NB4 (cell line): ENCODE measurements around the gene RABGAP1.

Source experiments
- CTCF ChIP-seq: IDR thresholded peaks from one replicate; pipeline ENCODE4 v1.5.1; 2012; ENCODE audit warnings: low read depth, low read length
- MAX ChIP-seq: IDR thresholded peaks from 2 replicates; pipeline ENCODE4 v1.6.1; 2011; ENCODE audit warnings: low read depth, low read length
- MYC ChIP-seq: IDR thresholded peaks from 2 replicates; pipeline ENCODE4 v1.6.1; 2011; ENCODE audit warnings: low read depth, low read length

GRCh38 chr9:122954253-122954691 lies 13.5 kb downstream of the RABGAP1 start:
- TF ChIP-seq MAX (no peak), CTCF (no peak), MYC (no peak)
